Ureter (tissue), 1 donor: Measurements from ENCODE around the gene MAP2K7. TPM values are rescaled to one million over a fixed set of nuclear protein-coding genes. Genes with fewer than 3 reads are reported as not detected.

Source experiments
- DNase-seq: peaks from one replicate; pipeline ENCODE4 v3.0.0-alpha.2; 2020; ENCODE audit warnings: low spot score
- total RNA-seq: library from RNA; stranded (reverse); gene quantifications from one replicate; pipeline ENCODE4 v1.2.4, GENCODE V29; 2023
- donor health status: DM: yes; HTN: yes; CAD: no.

The MAP2K7 gene
- total RNA-seq, 1 donor from 2014 or later, result 35.1 TPM

DNA sequence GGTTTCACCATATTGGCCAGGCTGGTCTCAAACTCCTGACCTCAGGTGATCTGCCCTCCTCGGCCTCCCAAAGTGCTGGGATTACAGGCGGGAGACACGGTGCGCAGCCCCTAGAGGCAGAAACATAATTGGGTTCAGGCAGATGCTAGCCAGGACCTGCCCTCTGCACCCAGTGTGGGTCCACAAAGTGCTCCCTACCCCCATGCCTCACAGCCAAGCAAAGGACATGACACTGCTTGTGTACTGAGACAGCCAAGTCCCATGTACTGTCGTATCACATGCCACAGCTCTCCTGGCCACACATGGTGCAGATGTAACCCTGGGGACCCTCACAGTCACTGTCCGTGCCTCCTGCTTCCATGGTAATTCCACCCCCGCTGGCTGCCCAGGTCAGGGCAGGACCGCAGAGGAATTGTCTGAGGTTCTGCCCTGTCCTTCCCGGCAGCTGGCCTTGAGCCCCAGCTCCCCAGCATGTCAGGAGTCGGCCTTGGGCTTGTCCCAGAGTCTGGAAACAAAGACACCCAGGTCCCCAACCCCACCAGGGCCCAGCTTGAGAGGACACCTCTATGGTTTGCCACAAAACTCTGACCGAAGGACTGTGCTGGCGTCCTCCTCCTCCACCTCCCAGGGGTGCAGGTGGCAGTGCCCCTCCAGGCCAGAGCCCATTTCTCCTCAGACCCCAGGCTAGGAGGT is 37.1 kb upstream of the MAP2K7 start:
- peak; percentile 38 for DNase-seq

DNA sequence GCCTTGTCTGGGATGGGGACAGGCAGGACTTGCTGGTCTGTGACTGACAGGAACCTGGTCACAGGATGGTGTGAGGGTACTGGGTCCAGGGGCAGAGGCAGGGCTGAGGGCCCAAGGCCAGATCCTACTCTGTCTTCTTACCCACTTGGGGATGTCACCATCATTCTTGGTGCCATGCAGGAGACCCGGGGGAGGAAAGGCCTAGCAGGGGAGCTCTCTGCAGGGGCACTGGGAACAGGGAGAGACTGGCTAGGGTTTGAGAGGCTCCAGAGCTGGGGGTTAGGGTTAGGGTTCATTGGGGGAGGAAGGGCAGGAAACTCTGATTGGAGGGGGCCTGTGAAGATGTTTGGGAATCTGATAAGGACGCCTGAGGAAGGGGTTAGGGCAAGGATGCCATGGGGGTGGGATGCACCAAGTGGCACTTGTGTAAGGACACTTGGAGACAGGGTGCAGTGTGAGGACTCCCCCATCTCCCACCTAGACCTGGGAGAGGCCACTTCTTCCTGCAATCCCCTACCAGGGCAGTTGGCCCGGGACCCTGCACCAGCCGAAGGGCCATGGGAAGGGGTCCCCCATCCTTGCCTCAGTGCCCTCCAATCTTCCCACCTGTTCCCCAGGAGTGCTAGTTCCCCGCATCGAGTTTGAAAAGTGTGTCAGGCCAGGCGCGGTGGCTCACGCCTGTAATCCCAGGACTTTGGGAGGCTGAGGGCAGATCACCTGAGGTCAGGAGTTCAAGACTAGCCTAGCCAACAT is 36.4 kb upstream of the MAP2K7 start:
- no peak for DNase-seq

DNA sequence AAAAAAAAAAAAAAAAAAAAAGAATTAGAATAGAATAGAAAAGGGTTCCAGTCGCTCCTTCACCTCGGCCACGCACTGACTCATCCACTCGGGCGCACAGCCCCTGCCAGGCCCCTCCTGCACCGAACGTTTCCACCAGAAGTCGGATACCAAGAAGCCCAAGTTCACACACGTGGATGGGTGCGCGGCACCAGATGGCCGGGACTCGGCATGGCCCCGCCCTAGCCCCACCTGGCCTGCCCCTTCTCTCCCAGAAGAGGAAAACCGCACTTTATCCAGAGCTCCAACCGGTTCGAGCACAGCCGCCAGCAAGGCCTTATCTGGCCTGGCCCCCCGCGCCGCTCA is 35.4 kb upstream of the MAP2K7 start:
- peak; percentile 42 for DNase-seq

DNA sequence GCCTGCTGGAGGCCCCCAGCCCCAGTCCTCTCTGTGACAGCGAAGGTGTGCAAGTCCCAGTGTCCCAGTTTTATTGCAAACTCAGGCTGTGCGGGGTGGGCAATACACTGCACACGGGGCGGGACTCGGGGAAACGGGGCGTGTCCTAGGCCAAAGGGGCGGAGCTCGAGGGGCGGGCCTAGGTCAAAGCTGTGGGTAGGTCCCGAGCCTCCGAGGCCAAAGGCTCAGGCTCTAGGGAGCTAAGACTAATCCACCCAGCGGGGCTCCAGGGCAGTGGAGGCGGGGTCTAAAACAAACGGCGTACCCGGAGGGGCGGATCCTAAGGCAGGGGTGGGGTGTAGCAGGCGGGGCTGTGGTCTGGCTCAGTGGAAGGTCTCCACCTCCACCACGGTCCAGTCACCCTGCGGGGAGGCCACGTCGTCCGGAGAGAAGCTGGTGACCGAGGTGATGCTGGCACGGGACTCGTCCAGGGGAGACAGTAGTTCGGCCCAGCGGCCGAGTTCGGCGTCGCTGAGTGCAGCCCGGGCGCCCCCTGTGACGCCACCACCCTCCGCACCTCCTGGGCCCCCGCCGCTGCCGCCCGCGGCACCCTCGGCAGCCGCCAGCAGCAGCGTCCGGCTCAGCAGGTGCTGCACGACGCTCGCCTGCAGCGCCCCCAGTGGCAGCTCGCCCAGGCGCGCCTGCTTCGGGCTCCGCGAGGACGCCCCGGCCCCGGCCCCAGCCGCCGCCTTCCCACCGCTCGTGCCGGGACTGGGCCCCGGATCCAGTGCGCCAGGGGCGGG is 34.8 kb upstream of the MAP2K7 start:
- peak; percentile 66 for DNase-seq

DNA sequence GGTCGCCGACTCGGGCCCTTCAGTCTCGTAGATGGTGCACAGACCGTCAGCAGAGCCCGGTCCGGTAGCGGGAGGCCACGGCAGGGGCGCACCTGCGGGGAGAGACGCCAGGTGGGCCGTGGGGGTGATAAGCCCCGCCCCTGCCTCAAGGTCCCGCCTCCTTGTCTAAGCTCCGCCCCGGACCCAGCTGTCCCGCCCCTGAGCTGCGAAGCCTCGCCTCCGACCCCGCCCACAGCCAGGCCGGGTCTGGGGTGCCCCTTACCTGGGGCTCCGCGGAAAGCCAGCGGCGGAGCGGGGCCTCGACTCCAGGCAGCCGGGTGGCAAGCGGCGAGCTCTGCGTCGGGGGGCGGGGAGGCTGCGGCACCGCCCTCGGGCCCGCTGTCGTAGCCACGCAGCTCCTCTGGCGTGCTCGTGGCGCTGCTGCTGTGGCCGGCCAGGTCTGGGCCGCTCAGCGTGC is 34.2 kb upstream of the MAP2K7 start:
- peak; percentile 76 for DNase-seq

DNA sequence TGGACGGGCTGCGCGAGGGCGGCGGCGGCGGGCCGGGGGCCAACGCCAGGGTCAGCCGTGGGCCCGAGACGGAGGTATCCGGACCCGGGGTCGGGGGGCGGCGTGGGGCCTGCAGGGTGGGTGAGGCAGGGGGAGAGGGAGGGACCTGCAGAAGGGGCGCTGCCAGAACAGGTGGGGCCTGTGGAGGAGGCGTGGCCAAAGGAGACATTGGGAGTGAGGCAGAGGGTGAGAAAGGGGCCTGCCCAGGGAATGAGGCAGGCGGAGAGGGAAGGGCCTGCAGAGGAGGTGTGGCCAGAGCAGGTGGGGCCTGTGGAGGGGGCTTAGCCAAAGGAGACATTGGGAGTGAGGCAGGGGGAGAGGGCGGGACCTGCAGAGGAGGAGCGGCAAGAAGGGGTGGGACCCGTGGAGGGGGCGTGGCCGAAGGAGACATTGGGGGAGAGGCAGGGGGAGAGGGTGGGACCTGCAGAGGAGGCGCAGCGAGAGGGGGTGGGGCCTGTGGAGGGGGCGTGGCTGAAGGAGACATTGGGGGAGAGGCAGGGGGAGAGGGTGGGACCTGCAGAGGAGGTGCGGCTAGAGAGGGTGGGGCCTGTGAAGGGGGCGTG is 33.7 kb upstream of the MAP2K7 start:
- peak; percentile 73 for DNase-seq

DNA sequence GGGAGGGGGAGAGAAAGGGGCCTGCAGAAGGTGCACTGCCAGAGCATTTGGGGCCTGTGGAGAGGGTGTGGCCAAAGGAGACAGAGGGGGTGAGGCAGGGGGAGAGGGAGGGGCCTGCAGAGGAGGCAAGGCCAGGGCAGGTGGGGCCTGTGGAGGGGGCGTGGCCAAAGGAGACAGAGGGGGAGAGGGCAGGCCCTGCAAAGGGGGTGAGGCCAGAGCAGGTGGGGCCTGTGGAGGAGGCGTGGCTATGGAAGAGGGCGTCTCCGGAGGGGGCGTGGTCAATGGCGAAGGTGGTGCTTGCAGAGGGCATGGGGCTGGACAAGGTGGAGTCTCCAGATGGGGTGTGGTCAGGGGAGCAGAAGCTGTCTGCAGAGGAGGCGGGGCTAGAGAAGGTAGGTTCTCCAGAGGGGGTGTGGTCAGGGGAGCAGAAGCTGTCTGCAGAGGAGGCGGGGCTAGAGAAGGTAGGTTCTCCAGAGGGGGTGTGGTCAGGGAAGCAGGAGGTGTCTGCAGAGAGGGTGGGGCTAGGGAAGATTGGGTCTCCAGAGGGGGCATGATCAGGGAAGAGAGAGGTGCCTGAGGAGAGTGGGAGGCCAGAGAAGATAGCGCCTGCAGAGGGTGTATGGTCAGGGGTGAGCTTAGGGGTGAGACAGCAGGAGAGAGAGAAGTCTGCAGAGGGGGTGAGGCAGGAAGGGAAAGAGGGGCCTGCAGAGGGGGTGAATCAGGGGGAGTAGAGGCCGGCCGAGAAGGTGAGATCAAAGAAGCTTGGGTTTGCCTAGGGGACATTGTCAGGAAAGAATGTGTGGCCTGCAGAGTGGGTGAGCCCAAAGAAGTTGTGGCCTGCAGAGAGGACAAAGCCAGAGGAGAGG is 32.9 kb upstream of the MAP2K7 start:
- DNase-seq, result peak; percentile 81

DNA sequence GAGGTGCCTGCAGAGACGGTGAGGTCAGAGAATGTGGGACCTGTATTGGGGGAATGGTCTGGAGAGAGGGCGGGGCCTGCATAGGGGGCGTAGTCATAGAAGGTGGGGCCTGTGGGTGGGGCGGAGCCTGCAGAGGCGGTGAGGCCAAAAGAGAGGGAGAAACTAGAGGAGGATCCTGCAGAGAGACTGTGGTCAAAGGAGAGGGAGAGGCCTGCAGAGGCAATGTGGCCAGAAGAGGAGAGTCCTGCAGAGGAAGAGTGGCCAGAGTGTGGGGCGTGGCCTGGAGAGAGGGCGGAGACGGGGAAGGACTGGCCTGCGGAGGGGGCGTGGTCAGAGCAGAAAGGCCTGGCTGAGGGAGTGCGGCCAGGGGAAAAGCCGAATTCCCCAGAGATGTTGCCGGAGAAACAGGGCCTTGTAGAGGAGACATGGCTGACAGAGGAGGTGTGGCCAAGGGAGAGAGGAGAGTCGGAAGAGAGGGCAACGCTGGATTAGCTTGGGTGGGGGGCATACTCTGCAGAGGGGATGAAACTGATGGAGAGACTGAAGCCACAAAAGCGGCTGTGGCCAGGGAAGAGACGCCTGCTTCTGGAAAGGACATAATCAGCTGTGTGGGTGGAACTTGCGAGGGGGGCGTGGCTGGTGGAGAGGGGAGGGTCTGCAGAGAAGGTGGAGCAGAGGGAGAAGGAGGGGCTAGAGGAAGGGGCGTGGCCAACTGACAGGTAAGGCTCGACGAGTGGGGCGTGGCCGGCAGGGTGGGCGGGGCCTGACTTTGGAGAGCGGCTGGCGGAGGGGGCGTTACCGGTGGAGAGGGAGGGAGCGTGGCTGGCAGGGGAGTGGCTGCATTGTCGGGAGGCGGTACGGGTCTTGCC is 32.0 kb upstream of the MAP2K7 start:
- DNase-seq, result peak; percentile 95

DNA sequence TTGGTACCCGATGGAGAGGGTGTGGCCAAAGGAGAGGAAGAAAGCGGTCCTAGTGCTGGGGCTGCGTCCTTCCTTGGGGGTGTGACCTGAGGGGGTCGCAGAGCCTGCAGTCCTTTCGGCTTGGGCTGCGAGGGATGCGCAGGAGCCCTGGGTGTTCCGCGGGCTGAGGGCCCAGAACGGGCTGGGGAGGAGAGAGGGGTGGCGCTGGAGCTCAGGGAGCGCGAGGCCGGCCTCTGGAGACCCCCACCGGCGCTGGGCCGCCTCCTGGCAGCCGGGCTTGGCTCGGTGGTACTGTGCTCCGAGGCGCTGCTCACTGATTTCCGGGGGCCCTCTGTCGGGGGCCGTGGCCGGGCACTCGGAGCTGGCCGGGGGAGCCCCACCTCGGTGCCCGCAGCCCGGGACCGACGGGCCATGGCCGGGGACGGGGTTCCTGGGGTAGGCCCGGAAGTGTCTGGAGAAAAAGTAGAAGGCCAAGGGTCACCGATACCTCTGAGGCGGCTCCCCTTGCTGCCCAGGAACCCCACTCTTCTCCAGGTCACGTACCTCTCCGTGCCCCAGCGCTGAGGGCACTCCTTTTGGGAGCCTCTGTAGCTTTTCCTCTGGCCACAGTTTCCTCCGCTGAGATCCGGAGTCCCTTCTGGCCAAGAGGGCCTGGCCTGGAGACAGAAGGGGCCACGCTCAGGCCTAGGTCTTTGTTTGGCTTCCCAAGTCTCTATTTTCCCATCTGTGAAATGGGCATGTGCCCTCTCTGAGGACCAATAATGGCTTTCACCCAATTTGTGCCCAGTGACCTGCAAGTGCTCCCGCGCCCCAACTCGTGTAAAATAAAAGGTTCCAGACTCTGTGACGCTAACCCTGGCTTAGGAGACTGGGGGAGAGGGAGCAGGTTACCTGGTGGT is 31.1 kb upstream of the MAP2K7 start:
- DNase-seq, result peak; percentile 42

DNA sequence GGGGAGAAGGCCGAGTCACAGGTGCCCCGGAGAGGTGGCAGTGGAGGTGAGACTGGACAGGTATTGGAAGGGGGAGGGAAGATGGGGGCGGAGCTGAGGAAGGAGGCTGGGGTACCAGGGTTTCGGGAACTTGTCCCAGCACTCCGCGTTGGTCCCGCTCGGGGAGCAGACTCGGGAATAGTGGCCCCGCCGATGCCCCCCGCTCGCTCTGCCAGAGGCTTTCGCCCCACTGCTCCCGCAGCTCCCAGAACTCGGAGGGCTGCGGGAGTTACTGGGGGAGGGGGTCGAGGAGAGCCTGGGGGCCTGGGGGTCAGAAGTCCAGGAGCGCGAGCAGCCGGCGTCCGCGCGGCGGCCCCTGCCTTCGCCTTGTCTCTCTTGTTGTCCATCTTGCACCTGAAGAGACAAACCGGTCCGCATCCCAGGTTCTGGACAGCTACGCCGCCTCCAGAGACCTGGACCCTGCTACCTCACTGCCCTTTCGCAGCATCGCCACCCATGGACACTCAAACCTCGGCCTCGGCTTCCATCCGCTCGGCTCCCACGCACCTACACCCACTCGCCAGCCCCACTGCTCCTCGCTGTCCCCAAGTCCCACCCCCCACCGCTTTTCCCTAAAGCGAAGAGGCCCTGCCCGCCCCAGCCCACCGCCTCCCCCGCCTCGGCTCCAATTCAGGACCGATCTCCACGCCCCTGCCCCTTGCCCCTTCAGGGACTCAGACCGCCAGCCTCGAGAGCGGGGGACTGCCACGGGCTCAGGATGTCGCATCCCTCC is 30.2 kb upstream of the MAP2K7 start:
- no peak for DNase-seq

DNA sequence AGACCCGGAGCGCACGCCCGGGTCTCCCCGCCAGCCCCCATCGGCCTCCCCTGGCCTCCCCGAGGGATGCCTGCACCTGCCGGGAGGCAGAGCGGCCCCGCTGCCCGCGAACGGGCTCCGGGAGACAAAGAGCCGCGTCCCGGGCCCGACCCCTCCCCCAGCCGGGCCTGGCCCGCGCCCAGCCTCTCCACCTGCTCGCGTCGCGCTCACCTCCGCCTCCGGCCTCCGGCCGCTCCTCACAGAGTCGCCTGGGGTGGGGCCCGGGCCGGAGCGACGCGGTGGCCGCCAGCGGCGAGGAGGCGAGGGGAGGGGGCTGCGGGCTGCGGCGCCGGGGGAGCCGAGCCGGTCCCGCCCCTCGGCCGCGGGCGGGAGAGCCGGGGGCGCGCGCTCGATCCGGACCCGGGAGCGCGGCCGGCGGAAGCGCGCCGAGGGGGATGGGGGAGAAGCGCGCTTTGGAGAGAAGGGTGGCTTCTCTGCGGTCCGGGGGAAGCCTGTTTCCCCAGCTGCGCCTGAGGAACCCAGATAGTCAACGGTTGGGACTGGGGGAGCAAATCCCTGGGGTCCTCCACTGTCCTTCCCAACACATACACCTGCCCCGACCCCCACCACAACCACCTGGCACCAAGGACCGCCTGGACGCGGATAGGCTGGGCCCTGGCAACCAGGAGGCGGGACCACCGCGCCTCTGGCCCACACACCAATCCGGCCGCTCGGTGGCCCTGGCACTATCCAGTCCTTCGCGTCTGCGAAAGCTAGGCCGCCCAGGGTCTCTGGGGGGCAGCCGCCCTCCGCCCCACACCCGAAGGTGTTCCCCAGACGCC is 29.4 kb upstream of the MAP2K7 start, which contains the start of gene PRR36:
TSS of gene PRR36 (minus strand) at position 315 of the 821 bp plus-strand sequence. CDS start 701 bp downstream, outside the sequence.
- DNase-seq, result no peak

DNA sequence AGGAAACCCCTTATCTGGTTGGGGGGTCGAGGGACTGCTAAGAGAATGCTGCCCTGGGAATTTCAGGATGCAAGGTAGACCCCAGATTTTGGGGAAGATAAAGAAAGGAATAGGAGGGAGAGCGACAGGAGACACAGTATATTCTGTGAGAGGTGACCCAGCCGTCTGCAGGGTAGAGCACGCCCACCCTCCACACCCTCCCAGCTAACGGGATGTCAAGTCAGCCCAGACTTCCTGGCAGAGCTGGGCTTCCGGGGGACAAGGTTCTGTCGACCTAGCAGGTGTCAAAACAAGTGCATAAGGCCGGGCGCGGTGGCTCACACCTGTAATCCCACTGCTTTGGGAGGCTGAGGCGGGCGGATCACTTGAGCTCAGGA is 28.8 kb upstream of the MAP2K7 start:
- no peak for DNase-seq

DNA sequence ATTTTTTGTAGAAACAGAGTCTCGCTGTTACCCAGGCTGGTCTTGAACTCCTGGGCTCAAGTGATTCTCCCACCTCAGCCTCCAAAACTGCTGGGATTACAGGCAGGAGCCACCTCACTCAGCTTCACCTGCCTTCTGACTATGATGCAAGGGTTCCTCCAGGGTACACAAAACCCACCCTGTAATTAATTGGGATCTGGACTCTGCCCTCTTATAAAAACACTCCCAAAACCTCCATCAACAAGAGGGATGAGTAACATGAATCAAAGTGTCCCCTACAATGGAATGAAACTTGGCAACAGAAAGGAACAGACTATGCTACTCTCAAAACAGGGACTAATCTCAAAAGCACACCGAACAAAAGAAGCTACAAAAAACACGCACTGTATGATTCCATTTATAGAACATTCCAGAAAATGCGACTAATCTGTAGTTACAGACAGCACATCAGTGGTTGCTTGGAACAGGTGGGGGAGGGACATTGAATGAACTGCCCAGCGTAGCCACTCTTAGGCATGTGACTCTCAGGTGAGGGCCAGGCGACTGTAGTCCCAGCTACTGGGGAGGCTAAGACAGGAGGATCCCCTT is 26.3 kb upstream of the MAP2K7 start:
- DNase-seq, result no peak

DNA sequence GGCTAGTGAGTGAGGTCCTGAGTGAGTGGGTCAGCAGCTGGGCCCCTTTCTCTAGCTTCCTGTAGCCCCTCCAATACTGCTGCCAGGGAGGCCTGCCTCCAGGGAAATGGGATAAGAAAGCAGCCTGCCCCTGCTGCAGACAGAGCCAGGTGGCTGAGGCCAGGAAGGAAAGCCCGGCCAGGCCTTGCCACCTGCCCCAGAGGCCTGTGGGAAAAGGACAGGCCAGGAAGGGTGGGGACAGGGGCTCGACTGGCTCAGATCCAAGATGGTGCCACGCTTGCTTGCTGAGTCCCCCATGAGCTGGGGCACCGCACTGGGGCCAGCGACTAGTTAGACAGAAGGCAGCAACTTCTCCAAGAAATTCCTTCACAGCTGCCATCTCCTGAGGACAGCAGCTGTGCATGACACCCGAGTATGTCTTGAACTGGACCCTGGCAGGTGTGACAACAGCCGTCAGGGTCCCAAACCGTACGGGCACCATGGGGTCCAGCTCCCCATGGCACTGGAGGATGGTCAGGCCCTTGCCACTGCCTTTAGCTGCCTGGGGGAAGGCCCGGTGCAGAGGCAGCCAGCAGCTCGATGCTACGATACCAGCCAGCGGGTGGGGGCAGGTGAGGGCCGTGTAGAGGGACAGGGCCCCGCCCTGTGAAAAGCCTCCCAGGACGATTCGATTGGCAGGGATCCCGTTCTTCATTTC is 24.4 kb upstream of the MAP2K7 start:
- no peak for DNase-seq

DNA sequence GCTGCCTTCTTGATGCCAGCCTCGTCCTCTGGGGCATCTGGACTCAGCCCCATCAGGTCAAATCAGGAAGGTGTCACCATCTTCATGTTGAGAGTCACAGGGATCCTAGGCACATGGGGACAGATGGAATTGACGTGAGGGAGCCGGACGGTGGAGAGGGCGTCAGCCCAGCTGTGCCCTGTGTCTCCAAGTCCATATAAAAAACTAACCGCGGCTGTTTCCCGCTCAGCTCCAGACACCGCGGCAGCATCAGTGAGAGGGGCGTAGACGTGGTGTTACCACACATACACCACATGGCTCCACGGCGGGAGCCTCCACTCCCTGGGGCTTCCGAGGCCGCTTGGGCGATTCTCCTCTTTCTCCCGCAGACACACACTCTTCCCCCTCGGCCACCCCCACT is 23.8 kb upstream of the MAP2K7 start:
- DNase-seq, result no peak

DNA sequence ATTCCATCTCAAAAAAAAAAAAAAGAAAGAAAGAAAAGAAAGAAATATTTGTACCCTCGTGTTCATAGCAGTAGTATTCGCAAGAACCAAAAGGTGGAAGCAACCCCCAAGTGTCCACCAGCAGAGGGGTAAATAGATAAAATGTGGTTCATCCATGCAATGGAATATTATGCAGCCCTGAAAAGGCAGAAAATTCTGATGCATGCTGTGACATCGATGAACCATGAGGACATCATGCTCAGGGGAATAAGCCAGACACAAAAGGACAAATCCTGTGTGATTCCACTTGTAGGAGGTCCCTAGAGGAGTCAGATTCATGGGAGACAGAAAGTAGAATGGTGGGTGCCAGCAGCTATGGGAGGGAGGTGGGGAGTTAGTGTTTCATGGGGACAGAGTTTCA is 21.8 kb upstream of the MAP2K7 start:
- DNase-seq, result no peak
